ENCODE results near the gene PRR13. TPM values are rescaled to one million over a fixed set of nuclear protein-coding genes. Genes with fewer than 3 reads are reported as not detected.

PRR13 gene
- total RNA-seq, 4 donors from 2014 or later: 24.9 to 72.9 (median 51.1) TPM

- Histone ChIP-seq H3K4me3 (no peak overlapping the region), H3K27me3 (no peaks in the 10 kb centered on the region), H3K36me3 (peaks cover 89 to 100% (median 90%) of the 10 kb centered on the region in 3 donors), H3K9me3 (no peaks in the 10 kb centered on the region), H3K27ac (no peak overlapping the region), H3K4me1 (peaks cover 0 to 71% (median 25%) of the 10 kb centered on the region in 3 donors)
- no peak for DNase-seq
- TF ChIP-seq CTCF (IDR thresholded peaks at IDR 0.05) (no peak), POLR2A (IDR thresholded peaks at IDR 0.05) (no peak)
- WGBS, 2 donors: 69 to 79% methylated on average over 3 of the region's 3 CpGs
- intact Hi-C loops (cut with DNase I): no loop called here
Observed at GRCh38 chr12:53462935-53463334, 21.4 kb downstream of the PRR13 start.

GRCh38 chr12:53463802-53464560 lies 22.4 kb downstream of the PRR13 start:
- DNase-seq: no peak
- Histone ChIP-seq H3K4me1 (peaks cover 0 to 71% (median 25%) of the 10 kb centered on the region in 3 donors), H3K9me3 (no peaks in the 10 kb centered on the region), H3K27ac (no peak overlapping the region), H3K4me3 (no peak overlapping the region), H3K27me3 (no peaks in the 10 kb centered on the region), H3K36me3 (peaks cover 86 to 100% (median 87%) of the 10 kb centered on the region in 3 donors)
- WGBS, 2 donors: 37 to 42% methylated on average over 5 of the region's 5 CpGs
- TF ChIP-seq POLR2A (IDR thresholded peaks at IDR 0.05): no peak
- intact Hi-C loops (cut with DNase I): no loop called here

GRCh38 chr12:53464685-53465418 lies 23.3 kb downstream of the PRR13 start:
- Histone ChIP-seq H3K4me3 (no peak overlapping the region), H3K36me3 (peaks cover 82 to 100% (median 87%) of the 10 kb centered on the region in 3 donors), H3K27ac (peak overlapping the region in 1 of 4 donors; percentile 4), H3K4me1 (peaks cover 0 to 71% (median 25%) of the 10 kb centered on the region in 3 donors), H3K9me3 (no peaks in the 10 kb centered on the region), H3K27me3 (no peaks in the 10 kb centered on the region)
- WGBS, 2 donors: 84 to 90% methylated on average over 11 of the region's 11 CpGs
- intact Hi-C loops (cut with DNase I): no loop called here
- TF ChIP-seq CTCF (IDR thresholded peaks at IDR 0.05) (no peak), POLR2A (IDR thresholded peaks at IDR 0.05) (no peak)
- no peak for DNase-seq

GRCh38 chr12:53465679-53466078 lies 24.1 kb downstream of the PRR13 start:
- H3K36me3 ChIP-seq: peaks cover 75 to 100% (median 87%) of the 10 kb centered on the region in 3 donors
- no peak for DNase-seq
- WGBS, 2 donors: 52 to 58% methylated on average over 2 of the region's 2 CpGs
- H3K4me1 ChIP-seq: peaks cover 0 to 67% (median 25%) of the 10 kb centered on the region in 3 donors
- H3K27me3 ChIP-seq: no peaks in the 10 kb centered on the region
- TF ChIP-seq POLR2A (IDR thresholded peaks at IDR 0.05): no peak
- TF ChIP-seq CTCF (IDR thresholded peaks at IDR 0.05): peak in 1 of 6 experiments; percentile 9
- peak overlapping the region in 1 of 4 donors; percentile 4 for H3K27ac ChIP-seq
- H3K9me3 ChIP-seq: no peaks in the 10 kb centered on the region
- intact Hi-C loops (cut with DNase I): no loop called here
- H3K4me3 ChIP-seq: no peak overlapping the region

- no peak for DNase-seq
- Histone ChIP-seq H3K36me3 (peaks cover 65 to 100% (median 87%) of the 10 kb centered on the region in 3 donors), H3K4me1 (peaks cover 0 to 58% (median 22%) of the 10 kb centered on the region in 3 donors), H3K27me3 (no peaks in the 10 kb centered on the region), H3K4me3 (no peak overlapping the region), H3K9me3 (no peaks in the 10 kb centered on the region), H3K27ac (no peak overlapping the region)
- intact Hi-C loops (cut with DNase I): no loop called here
- 35 to 46% methylated on average over 4 of the region's 4 CpGs for WGBS, 2 donors
- TF ChIP-seq POLR2A (IDR thresholded peaks at IDR 0.05) (no peak), CTCF (IDR thresholded peaks at IDR 0.05) (no peak)
Observed at GRCh38 chr12:53466640-53467039, 25.1 kb downstream of the PRR13 start.

All from esophagus squamous epithelium (tissue), 5 donors.